GM23248 (cell line): Measurements from ENCODE around the gene LMO1. TPM values are rescaled to one million over a fixed set of nuclear protein-coding genes. Genes with fewer than 3 reads are reported as not detected.

Source experiments
- DNase-seq: peaks from one replicate; pipeline ENCODE4 v3.0.0-alpha.2; 2015
- H2AFZ ChIP-seq: fragments of 200-600 bp; sonication (generic); 2 replicates; pipeline ENCODE4 v1.6.1; 2016; ENCODE audit warnings: antibody characterized with exemption
- H3F3A ChIP-seq: fragments of 200-600 bp; sonication (generic); 2 replicates; pipeline ENCODE4 v1.6.1; 2016; ENCODE audit warnings: mild to moderate bottlenecking, antibody characterized with exemption, mixed run types; ENCODE audit not compliant: insufficient read depth
- H3K27ac ChIP-seq: fragments of 200-600 bp; sonication (generic); 2 replicates; pipeline ENCODE4 v1.5.1; 2016; ENCODE audit warnings: mild to moderate bottlenecking
- H3K27me3 ChIP-seq: fragments of 200-600 bp; sonication (generic); replicated peaks from 2 replicates; pipeline ENCODE4 v1.6.1; 2016; ENCODE audit warnings: mild to moderate bottlenecking; ENCODE audit not compliant: insufficient read depth
- H3K36me3 ChIP-seq: fragments of 200-600 bp; sonication (generic); 2 replicates; pipeline ENCODE4 v1.6.1; 2016; ENCODE audit warnings: low read depth, mild to moderate bottlenecking
- H3K4me1 ChIP-seq: fragments of 200-600 bp; sonication (generic); 2 replicates; pipeline ENCODE4 v1.6.1; 2016; ENCODE audit warnings: mild to moderate bottlenecking; ENCODE audit not compliant: insufficient read depth
- H3K4me2 ChIP-seq: fragments of 200-600 bp; sonication (generic); one replicate; pipeline ENCODE4 v1.6.1; 2016; ENCODE audit warnings: mild to moderate bottlenecking; ENCODE audit not compliant: unreplicated experiment
- H3K4me3 ChIP-seq: fragments of 200-600 bp; sonication (generic); 2 replicates; pipeline ENCODE4 v1.5.1; 2016; ENCODE audit warnings: mild to moderate bottlenecking
- H3K79me2 ChIP-seq: fragments of 200-600 bp; sonication (generic); 2 replicates; pipeline ENCODE4 v1.6.1; 2016; ENCODE audit warnings: mild to moderate bottlenecking; ENCODE audit not compliant: insufficient read depth
- H3K9ac ChIP-seq: fragments of 200-600 bp; sonication (generic); 2 replicates; pipeline ENCODE4 v1.6.1; 2016; ENCODE audit warnings: mild to moderate bottlenecking
- H3K9me2 ChIP-seq: fragments of 200-600 bp; sonication (generic); 2 replicates; pipeline ENCODE4 v1.6.1; 2016; ENCODE audit warnings: mixed run types, mild to moderate bottlenecking, moderate library complexity; ENCODE audit not compliant: insufficient read depth
- H3K9me3 ChIP-seq: fragments of 200-600 bp; sonication (generic); one replicate; pipeline ENCODE4 v1.6.1; 2017; ENCODE audit warnings: low read depth
- H4K20me1 ChIP-seq: fragments of 200-600 bp; sonication (generic); 2 replicates; pipeline ENCODE4 v1.6.0; 2016; ENCODE audit not compliant: insufficient read depth
- EZH2 ChIP-seq: fragments of 200-600 bp; sonication (generic); IDR thresholded peaks from 2 replicates; pipeline ENCODE4 v1.6.1; 2018; ENCODE audit warnings: antibody characterized with exemption, mild to moderate bottlenecking; ENCODE audit not compliant: insufficient read depth, poor library complexity, severe bottlenecking
- EZH2phosphoT487 ChIP-seq: fragments of 200-600 bp; sonication (generic); IDR thresholded peaks from 2 replicates; pipeline ENCODE4 v1.6.1; 2018; ENCODE audit warnings: antibody characterized with exemption, moderate library complexity, mild to moderate bottlenecking, low read depth; ENCODE audit not compliant: insufficient read depth
- WGBS, 2 experiments: methylation state at CpG; one replicate each; pipeline ENCODE4 v1.1.6; 2015 to 2017; ENCODE audit warnings: low lambda C conversion rate in 2 of 2, low coverage in 1 of 2; ENCODE audit errors: missing lambda C conversion rate in 2 of 2; 5-methylcytosine and 5-hydroxymethylcytosine counted together
- in situ Hi-C: fragments of 300-500 bp; cut with MboI; formaldehyde crosslinking; loops from 2 replicates; pipeline ENCODE4 v1.15.0; 2020
- polyA plus RNA-seq: library from polyadenylated mRNA; unstranded; fragments of >200 nt; fragmentation: Nextera tagmentation; extraction: Ambion mirVana; gene quantifications from 2 replicates; pipeline ENCODE4 v1.2.1, GENCODE V29; 2016
- total RNA-seq: library from RNA; depleted of rRNA; stranded (reverse); fragments of >200 nt; shearing (Covaris generic); gene quantifications from 2 replicates; pipeline ENCODE4 v1.2.3, GENCODE V29; 2014

LMO1 gene
- total and polyA plus RNA-seq, 2 experiments from 2014 or later = not detected

DNA sequence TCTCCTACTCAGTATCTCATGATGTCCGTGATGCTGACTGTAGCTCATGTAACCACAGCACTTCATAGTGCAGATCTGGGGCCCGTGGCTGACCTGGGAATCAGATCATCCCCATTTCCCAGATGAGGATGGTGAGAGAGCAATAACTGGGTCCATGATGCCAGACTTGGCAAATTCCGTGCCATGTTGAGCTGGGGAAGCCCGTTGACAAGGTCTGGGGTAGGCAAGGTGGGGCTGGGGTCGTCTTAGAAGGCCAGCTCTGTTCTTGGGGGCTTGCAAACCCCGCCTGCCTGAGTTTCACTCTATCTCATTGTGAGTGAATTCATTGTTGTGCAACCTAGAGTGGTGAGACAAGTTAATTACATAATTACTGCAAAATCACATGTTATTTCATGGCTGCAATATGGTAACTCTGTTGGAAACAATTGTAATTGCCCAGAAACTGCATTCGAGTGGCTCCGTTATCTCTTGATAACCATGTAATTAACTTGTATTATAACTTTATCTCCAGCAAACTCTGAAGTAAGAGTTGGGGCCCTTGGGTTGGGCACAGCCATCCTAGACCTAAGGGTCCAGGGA is 41.7 kb downstream of the LMO1 start:
- Histone ChIP-seq H3K79me2 (no peaks in the 10 kb centered on the region), H2AFZ (no peak overlapping the region), H3K4me3 (no peak overlapping the region), H3K9ac (no peak overlapping the region), H3F3A (no peaks in the 10 kb centered on the region), H3K9me3 (no peaks in the 10 kb centered on the region), H3K9me2 (no peaks in the 10 kb centered on the region), H3K4me1 (no peaks in the 10 kb centered on the region), H3K36me3 (no peaks in the 10 kb centered on the region), H3K27ac (no peak overlapping the region), H4K20me1 (no peaks in the 10 kb centered on the region), H3K27me3 (peaks cover 1% of the 10 kb centered on the region; the same call in 1 of the 2 replicates), H3K4me2 (no peak overlapping the region)
- no peak for TF ChIP-seq EZH2phosphoT487
- TF ChIP-seq EZH2 = no peak
- in situ Hi-C loops = no loop called here
- WGBS, 2 experiments = 51 to 55% methylated on average over 8 of the region's 8 CpGs
- no peak for DNase-seq

DNA sequence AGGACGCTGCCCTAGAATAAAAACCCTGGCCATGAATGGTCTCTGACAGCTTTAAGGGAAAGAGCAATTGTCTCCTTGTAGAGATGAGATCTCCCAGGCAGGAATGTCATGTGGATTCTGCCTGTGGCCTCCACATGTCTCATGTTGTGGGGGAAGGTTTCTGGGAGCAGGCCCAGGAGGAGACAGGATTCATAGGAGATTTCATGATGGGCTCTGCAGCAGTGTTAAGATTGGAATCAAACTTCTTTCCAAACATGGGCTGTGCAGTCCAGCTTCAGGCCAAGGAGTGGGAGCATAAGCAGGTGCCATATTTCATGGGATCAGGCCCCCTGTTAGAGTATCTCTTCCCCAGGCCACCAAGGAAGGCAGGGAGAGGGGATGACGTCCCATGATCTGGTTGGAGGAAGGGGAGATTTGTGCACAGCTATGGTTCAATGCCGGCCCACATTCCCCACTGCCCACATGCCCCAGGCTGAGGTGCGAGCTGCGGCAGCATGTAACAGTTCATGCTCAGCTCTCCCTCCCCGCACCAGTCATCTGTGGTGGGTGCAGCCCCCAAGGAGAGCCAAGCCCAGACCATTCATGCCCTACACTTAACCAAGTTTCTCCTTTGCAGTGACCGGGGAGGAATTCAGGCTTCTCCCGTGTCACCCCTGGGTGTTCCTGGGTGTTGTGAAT is 42.5 kb downstream of the LMO1 start:
- no peak overlapping the region for H3K4me2 ChIP-seq
- no peaks in the 10 kb centered on the region for H4K20me1 ChIP-seq
- no peaks in the 10 kb centered on the region for H3K79me2 ChIP-seq
- H3K9me3 ChIP-seq = no peaks in the 10 kb centered on the region
- H3K4me3 ChIP-seq = no peak overlapping the region
- H3F3A ChIP-seq = no peaks in the 10 kb centered on the region
- peaks cover 9% of the 10 kb centered on the region; the same call in 1 of the 2 replicates for H3K27me3 ChIP-seq
- peak; percentile 32 for DNase-seq
- H3K4me1 ChIP-seq = no peaks in the 10 kb centered on the region
- no peak overlapping the region for H2AFZ ChIP-seq
- in situ Hi-C loops = no loop called here
- H3K36me3 ChIP-seq = no peaks in the 10 kb centered on the region
- 68 to 75% methylated on average over 8 of the region's 8 CpGs for WGBS, 2 experiments
- H3K9me2 ChIP-seq = no peaks in the 10 kb centered on the region
- no peak overlapping the region for H3K9ac ChIP-seq
- TF ChIP-seq EZH2 = no peak
- no peak overlapping the region for H3K27ac ChIP-seq

DNA sequence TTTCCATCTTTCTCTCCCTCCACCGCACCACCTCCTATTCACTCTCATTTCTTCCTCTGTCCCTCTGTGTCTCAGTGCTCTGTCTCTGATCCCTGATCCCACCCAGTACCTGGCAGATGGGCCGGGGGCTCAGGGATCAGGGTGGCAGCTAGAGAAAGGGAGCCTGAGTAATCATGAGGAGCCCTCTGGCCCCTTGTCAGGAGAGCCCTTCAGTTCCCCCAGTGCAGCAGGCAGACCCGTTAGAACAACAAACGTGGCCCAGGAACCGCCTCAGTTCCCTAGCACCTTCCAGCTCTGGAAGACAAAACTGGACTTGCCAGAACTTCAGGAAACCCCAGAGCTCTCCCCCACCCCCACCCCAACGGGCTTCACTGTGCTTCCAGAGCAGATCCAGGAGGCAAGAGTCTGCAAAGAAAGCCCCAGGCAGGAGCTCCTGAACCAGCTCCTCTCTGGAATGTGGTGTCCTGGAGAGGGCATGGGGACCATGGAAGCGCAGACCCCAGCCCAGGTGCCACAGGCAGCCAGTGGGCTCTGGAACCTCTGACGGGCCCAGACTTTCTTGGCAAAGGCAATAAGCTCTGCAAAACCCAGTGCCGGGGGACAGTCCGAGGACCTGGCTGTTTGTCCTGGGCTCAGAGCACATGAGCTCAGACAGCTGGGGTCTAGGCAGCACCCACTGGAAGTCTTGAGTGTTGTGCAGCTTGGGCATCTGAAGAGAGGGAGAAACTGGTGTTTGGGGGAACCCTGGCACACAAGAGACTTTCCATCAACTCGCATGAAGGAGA is 43.2 kb downstream of the LMO1 start:
- no peak overlapping the region for H3K9ac ChIP-seq
- no peak overlapping the region for H3K27ac ChIP-seq
- no peaks in the 10 kb centered on the region for H3K9me3 ChIP-seq
- H3K79me2 ChIP-seq = no peaks in the 10 kb centered on the region
- H2AFZ ChIP-seq = no peak overlapping the region
- H3K4me1 ChIP-seq = no peaks in the 10 kb centered on the region
- no peak overlapping the region for H3K4me3 ChIP-seq
- H3F3A ChIP-seq = no peaks in the 10 kb centered on the region
- in situ Hi-C loops = no loop called here
- peaks cover 17% of the 10 kb centered on the region; the same call in 1 of the 2 replicates for H3K27me3 ChIP-seq
- H4K20me1 ChIP-seq = no peaks in the 10 kb centered on the region
- no peak for DNase-seq
- no peak overlapping the region for H3K4me2 ChIP-seq
- H3K9me2 ChIP-seq = no peaks in the 10 kb centered on the region
- TF ChIP-seq EZH2 (no peak), EZH2phosphoT487 (no peak)
- 47 to 50% methylated on average over 11 of the region's 11 CpGs for WGBS, 2 experiments
- no peaks in the 10 kb centered on the region for H3K36me3 ChIP-seq

DNA sequence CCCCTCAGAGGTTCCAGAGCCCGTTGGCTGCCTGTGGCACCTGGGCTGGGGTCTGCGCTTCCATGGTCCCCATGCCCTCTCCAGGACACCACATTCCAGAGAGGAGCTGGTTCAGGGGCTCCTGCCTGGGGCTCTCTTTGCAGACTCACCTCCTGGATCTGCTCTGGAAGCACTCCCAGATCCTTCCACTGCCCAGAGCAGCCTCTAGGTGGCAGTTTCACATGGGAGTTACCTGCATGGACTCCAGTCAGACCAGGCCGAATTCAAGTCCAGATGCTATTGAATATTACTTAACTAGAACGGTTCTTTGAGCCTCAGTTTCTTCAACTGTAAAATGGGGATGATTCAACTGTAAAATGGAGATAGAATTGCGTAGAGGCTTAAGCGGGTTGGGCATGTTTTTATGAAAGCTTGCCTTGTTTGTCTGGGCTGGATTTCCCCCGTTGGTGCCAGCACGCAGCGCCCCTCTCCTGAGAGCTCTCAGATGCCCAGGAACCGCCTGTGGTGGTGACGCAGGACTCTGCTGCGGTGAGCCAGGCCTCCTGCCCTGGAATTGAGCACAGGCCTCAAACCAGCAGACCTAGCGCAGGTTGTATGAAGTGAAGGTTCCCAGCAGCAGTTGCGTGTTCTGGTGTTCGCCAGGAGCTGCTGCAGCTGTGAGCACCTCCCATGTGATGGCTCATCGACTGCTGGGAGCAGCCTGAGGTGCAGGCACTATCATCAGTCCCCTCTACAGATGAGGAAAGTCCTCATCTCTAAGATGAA is 44.2 kb downstream of the LMO1 start:
- H4K20me1 ChIP-seq = no peaks in the 10 kb centered on the region
- no peaks in the 10 kb centered on the region for H3F3A ChIP-seq
- no peak overlapping the region for H2AFZ ChIP-seq
- peak; percentile 68 for DNase-seq
- WGBS, 2 experiments = 57 to 62% methylated on average over 16 of the region's 16 CpGs
- H3K9me3 ChIP-seq = no peaks in the 10 kb centered on the region
- H3K27ac ChIP-seq = no peak overlapping the region
- H3K9ac ChIP-seq = no peak overlapping the region
- H3K4me2 ChIP-seq = no peak overlapping the region
- H3K9me2 ChIP-seq = no peaks in the 10 kb centered on the region
- no peaks in the 10 kb centered on the region for H3K4me1 ChIP-seq
- H3K27me3 ChIP-seq = peaks cover 20% of the 10 kb centered on the region; the same call in 1 of the 2 replicates
- in situ Hi-C loops = no loop called here
- no peaks in the 10 kb centered on the region for H3K36me3 ChIP-seq
- TF ChIP-seq EZH2 (no peak), EZH2phosphoT487 (no peak)
- H3K4me3 ChIP-seq = no peak overlapping the region
- no peaks in the 10 kb centered on the region for H3K79me2 ChIP-seq
